WTC11 (cell line): Measurements from ENCODE around the gene HHAT.

Source experiments
- TF ChIP-seq, protein P1 (sequence below): fragments of 200-600 bp; IDR thresholded peaks from 2 replicates; pipeline ENCODE4 v1.8.0; 2022; ENCODE audit warnings: antibody characterized with exemption
- TF ChIP-seq, protein P2 (sequence below): sonication (generic); formaldehyde crosslinking; IDR thresholded peaks from 2 replicates; pipeline ENCODE4 v1.8.0; 2022; ENCODE audit warnings: mild to moderate bottlenecking, missing genetic modification reagents

DNA sequence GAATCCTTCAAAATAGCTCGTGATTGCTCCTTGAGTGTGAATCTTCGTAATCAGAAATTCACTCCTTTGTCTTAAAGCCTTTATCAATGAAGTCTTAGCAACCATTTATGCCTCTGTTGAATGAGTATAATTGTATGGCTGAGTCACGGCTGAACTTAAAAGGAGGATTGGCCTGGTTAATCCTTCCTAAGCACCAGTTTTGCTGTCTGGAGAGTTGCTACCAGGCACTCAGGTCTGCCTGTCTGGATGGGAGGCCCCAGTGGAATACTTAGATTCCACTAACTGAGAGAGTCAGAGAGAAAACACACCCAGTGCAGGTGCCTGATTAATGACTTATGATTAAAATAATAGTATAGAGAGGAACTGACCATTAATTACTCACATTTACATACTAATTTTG is 7.6 kb upstream of the HHAT start:
- TF ChIP-seq, protein P1, sequence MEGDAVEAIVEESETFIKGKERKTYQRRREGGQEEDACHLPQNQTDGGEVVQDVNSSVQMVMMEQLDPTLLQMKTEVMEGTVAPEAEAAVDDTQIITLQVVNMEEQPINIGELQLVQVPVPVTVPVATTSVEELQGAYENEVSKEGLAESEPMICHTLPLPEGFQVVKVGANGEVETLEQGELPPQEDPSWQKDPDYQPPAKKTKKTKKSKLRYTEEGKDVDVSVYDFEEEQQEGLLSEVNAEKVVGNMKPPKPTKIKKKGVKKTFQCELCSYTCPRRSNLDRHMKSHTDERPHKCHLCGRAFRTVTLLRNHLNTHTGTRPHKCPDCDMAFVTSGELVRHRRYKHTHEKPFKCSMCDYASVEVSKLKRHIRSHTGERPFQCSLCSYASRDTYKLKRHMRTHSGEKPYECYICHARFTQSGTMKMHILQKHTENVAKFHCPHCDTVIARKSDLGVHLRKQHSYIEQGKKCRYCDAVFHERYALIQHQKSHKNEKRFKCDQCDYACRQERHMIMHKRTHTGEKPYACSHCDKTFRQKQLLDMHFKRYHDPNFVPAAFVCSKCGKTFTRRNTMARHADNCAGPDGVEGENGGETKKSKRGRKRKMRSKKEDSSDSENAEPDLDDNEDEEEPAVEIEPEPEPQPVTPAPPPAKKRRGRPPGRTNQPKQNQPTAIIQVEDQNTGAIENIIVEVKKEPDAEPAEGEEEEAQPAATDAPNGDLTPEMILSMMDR, result no peak
- TF ChIP-seq, protein P2, sequence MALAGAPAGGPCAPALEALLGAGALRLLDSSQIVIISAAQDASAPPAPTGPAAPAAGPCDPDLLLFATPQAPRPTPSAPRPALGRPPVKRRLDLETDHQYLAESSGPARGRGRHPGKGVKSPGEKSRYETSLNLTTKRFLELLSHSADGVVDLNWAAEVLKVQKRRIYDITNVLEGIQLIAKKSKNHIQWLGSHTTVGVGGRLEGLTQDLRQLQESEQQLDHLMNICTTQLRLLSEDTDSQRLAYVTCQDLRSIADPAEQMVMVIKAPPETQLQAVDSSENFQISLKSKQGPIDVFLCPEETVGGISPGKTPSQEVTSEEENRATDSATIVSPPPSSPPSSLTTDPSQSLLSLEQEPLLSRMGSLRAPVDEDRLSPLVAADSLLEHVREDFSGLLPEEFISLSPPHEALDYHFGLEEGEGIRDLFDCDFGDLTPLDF (CRISPR knock-in tag), result no peak
